VCaP (cell line): ENCODE results near the gene BDKRB2.
"Not testable (repeated sequence)": the region's sequence is repeated elsewhere in the genome, so short reads cannot be mapped to it uniquely, and the experiment has no call there.

Experiments used
- H3K27ac ChIP-seq: fragments of 450-650 bp; 2 replicates; pipeline ENCODE4 v1.5.1; 2017
- CTCF ChIP-seq: fragments of 450-650 bp; conservative IDR thresholded peaks from 2 replicates; pipeline ENCODE4 v1.5.1; 2017; ENCODE audit warnings: mild to moderate bottlenecking, moderate library complexity

Gene BDKRB2

DNA sequence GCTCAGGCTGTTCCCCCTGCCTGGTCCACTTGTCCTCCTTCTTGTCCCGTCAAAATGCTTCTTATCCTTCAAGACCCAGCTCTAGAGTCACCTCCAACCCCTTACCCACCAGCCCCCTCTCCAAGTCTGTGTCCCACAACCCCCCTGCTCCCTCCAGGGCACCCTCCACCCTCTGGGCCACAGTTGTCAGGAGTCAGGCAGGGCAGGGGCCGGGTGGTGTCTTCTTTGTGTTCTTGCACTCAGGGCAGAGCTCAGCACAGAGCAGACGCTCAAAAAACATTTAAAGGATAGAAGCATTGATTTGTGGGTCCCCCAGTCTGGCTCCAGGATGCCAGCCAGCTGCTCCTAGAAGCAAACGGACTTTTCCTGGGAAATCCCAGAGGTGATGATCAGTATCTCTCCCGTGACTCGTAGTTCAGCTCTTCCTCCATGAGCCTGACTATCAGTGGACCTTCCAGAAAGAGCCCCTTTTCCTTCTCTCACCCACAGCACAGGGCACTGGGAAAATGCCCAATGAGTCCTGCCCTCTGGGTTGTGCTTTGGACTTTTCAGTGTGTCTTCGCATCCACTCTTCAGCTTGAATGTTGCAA is 34.1 kb downstream of the BDKRB2 start:
- no peak overlapping the region for H3K27ac ChIP-seq
- TF ChIP-seq CTCF = no peak

DNA sequence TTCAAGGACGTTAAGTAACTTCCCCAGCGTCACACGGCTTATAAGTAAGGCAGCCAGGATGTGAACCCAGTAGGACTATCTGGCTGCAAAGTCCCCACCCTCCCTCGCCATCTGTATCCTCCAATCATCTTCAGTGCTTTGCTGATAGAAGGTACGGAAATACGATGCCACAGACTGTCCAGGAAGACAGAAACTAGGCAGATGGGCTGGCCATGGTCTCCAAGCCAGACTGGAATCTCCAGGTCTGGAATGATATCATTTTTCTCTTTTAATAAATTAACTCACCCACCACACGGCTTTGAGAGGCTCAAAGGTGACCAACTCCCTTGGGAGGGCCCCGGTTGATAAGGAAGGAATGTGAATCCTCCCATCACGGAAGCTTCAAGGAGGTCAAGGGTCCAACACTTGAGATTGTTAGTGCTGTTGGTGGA is 35.1 kb downstream of the BDKRB2 start:
- no peak overlapping the region for H3K27ac ChIP-seq
- TF ChIP-seq CTCF = no peak

DNA sequence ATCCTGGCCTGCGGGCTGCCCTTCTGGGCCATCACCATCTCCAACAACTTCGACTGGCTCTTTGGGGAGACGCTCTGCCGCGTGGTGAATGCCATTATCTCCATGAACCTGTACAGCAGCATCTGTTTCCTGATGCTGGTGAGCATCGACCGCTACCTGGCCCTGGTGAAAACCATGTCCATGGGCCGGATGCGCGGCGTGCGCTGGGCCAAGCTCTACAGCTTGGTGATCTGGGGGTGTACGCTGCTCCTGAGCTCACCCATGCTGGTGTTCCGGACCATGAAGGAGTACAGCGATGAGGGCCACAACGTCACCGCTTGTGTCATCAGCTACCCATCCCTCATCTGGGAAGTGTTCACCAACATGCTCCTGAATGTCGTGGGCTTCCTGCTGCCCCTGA is 36.0 kb downstream of the BDKRB2 start:
- H3K27ac ChIP-seq = no peak overlapping the region
- no peak for TF ChIP-seq CTCF

GRCh38 chr14:96242126-96242525 is 37.5 kb downstream of the BDKRB2 start:
- H3K27ac ChIP-seq = no peak overlapping the region
- no peak for TF ChIP-seq CTCF

DNA sequence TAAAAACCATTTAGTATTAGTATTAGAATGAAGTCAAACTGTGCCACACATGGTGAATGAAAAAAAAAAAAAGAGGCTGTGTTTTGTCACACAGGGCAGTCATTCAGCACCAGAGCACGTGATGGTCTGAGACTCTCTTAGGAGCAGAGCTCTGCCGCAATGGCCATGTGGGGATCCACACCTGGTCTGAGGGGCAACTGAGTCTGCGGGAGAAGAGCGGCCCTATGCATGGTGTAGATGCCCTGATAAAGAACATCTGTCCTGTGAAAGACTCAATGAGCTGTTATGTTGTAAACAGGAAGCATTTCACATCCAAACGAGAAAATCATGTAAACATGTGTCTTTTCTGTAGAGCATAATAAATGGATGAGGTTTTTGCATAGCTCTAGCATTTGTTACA is 39.1 kb downstream of the BDKRB2 start:
- no peak overlapping the region for H3K27ac ChIP-seq
- no peak for TF ChIP-seq CTCF

DNA sequence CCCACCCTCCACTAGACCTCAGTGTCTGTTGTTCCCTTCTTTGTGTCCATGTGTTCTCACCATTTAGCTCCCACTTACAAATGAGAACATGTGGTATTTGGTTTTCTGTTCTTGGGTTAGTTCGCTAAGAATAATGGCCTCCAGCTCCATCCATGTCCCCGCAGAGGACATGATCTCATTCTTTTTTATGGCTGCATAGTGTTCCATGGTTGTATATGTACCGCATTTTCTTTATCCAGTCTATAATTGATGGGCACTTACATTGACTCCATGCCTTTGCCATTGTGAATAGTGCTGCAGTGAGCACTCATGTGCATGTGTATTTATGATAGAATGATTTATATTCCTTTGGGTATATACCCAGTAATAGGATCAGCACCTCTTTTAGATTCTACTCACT is 40.4 kb downstream of the BDKRB2 start:
- H3K27ac ChIP-seq = not testable (repeated sequence)

DNA sequence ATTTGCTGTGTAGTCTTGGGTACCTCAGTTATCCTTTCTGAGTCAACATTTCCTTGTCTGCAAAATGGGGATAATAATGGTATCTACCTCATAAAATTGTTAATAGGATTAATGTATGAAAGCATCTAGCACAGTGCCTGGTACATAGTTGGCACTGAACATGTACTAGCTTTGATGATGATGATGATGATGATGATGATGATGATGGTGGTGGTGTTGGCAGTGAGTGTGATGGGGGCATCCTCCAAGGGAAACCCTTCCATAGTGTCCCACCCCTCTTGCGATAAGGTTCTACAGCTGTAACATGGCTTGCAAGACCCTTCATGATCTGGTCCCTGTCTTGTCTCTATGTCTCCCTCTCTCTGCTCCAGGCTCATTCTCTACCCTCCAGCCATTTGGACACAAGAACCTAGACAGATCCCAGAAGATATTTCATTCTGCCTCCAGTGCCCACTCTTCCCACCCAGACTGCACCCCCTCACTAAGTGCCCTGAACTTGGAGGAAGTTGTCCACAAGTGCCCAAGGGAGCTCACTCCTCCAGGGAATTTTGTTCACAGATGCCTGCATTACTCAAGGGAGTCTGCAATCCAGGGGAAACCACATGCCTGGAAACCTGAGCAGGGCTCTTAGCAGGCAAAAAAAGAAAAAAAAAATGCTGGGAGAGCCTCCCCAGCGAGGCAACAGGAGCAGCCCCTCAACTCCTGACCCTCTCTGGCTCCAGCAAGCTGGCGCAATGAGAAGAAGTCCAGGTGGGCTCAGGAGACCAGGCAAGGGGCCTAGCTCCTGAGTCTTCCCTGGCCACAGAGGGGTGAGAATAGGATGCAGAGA is 41.3 kb downstream of the BDKRB2 start:
- no peak overlapping the region for H3K27ac ChIP-seq
- TF ChIP-seq CTCF = no peak

GRCh38 chr14:96246539-96246847 is 41.9 kb downstream of the BDKRB2 start:
- H3K27ac ChIP-seq = no peak overlapping the region
- no peak for TF ChIP-seq CTCF
